H54 (cell line): ENCODE measurements around the gene FAM107B.
"Not testable (repeated sequence)": the region's sequence is repeated elsewhere in the genome, so short reads cannot be mapped to it uniquely, and the experiment has no call there.

Experiments
- DNase-seq: peaks from one replicate; pipeline ENCODE4 v3.0.0; 2011; ENCODE audit warnings: low spot score, mixed read lengths; ENCODE audit not compliant: insufficient read length
- FAIRE-seq: peaks from 3 replicates; lab custom pipeline; 2011; peaks lifted over from hg19 to GRCh38; lab: Jason Lieb, UNC
- POLR2A ChIP-seq: IDR thresholded peaks from 2 replicates; pipeline ENCODE4 v1.6.1; 2011; ENCODE audit warnings: low read depth, mild to moderate bottlenecking, low read length

The FAM107B gene

DNA sequence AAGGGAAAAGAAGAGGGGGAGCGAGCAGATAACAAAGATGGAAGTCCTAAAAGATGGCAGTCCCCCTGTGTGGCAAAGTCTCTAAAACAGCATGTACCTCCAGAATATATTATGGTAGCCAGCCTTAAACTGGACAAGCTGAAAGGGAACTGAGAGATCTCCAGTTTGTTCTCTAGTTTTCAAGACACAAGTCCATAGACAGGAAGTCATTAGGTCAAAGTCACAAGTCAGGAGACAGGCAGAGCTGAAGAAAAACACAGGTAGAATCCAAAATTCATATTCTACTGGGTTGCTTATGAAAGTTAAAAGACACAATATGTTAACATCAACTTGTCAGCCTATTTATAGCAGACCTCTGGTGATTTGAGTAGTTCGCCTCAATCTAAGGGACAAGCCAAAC is 38.7 kb downstream of the FAM107B start:
- no peak for DNase-seq
- FAIRE-seq: no peak
- no peak for TF ChIP-seq POLR2A

DNA sequence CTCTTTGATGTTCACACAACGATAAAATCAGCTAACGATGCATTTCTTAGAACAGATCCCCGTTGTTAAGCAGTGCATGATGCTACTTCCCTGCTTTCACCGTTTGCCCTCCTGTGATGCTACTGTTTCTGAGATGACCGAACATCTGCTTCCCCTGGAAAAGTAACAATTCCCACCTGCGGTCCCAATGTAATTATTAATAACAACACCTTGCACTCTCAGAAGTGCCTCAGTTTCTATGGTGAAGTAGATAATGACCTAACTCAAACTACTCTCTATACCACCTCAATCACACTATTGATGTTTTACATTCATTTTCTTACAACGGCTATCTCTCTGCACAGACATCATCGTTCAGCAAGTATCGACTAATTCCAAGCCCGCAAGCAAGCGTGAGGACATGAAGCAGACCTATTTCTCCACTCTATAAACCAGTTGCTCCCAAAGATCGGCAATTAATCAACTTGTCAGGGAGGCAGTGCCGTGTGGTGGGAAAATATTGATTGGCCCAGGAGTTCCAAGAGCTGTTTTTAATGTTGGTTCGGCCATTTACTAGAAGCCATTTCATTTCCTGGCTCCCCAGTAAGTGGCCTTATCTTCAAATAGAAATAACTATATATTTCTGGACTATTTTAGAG is 42.7 kb downstream of the FAM107B start:
- FAIRE-seq: no peak
- TF ChIP-seq POLR2A: no peak
- DNase-seq: no peak

DNA sequence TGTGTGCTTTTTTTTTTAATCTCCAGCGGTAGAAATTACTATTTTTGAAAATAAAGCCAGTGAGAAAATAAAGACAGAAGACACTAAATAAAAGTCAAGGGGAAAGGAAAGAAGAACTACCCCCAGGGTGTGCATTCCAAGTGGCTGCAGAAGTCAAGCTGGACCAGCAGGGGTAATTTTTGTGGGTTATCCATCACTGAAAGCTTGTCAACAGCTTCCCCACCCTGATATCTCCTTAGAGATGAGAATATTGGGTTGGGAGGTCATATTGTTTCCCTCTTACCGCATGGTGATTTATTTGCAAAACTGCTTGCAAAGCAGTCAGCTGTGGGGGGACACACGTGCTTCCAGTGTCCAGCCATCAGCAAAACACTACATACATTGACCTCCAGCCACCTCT is 46.4 kb downstream of the FAM107B start:
- FAIRE-seq (no peak), DNase-seq (no peak)
- TF ChIP-seq POLR2A: no peak

DNA sequence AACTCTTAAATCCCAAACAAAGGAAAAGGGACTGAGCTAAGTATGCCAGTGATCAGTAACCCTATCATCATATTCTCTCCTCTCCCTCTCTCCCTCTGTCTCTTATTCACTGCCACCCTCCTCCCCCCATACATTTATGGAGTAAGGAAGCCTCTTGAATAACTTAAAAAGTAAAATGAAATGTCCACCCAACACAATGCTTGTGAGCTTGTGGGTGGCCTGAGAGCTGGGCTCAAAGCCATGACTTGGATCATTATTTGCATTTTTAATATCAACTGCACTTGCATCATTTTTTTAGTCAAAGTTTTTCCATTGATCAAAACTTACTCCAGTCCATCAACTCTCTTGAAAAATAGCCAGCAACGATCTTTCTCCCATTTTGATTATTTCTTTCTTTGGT is 46.8 kb downstream of the FAM107B start:
- DNase-seq: no peak
- FAIRE-seq: no peak
- no peak for TF ChIP-seq POLR2A

DNA sequence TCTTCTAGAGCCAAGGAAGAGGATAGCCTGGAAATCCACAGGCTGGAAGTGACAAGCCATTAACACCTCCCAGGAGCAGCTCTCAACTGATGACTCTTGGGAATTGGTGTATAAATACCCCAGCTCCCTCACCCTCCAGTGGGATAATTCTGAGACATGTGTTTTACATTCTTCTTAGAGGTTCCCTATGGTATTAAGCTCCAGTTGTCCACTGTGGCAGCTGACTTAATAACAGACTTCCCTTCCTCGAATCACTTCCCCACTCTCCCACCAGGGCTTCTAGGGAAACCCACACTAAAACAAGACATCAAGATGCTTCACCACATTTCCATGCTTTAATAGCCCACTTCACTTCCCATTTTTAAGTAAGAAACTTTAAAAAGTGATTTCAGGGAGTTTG is 47.2 kb downstream of the FAM107B start:
- no peak for TF ChIP-seq POLR2A
- no peak for FAIRE-seq
- DNase-seq: no peak

DNA sequence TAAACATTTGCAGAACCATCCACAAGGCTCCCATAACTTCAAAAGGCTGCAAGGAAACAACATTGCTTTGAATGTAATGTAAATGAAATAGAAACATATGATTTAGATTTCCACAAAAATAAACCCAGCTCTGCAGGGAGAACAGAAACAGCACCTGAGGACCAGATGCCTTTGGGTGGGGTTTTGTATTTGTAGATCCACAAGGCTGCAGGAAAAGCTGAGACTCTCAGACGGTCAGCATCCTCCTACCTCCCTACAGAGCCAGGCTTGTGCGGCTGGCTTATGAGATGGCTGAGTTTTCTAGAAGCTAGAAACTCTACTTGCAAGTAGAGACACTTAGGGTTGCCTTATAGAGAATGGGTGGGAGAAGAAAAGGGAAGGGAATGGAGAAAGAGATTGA is 49.8 kb downstream of the FAM107B start:
- no peak for TF ChIP-seq POLR2A
- DNase-seq (no peak), FAIRE-seq (no peak)

DNA sequence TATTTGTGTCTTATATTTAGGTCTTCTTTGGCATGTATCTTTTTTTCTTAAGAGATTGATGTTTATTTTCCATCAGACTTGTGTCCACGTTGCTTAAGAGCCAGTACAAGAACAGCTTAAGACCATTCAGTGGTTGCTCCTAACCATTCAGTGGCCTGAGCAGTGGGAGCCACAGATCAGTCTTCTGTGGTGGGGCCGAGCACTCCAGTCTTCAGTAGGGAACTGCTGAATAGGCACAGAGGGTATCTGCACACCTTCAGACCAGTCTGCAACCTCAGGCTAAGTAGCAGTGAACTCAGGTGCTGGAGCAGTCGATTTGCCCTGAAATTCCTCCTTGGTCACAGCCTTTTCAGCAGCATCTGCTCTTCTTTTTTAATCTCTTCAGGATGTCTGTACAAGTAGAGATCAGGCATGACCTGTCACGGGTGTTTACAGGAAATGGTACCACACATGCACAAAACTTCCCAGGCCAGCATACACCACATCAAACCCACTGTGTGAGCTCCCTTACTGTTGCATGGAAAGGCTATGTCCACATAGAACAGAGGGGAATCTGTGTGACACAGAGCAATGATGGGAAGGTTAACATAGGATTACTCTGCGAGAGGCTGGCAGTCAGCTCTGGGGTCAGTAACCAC is 51.5 kb downstream of the FAM107B start:
- no peak for TF ChIP-seq POLR2A
- FAIRE-seq: no peak

DNA sequence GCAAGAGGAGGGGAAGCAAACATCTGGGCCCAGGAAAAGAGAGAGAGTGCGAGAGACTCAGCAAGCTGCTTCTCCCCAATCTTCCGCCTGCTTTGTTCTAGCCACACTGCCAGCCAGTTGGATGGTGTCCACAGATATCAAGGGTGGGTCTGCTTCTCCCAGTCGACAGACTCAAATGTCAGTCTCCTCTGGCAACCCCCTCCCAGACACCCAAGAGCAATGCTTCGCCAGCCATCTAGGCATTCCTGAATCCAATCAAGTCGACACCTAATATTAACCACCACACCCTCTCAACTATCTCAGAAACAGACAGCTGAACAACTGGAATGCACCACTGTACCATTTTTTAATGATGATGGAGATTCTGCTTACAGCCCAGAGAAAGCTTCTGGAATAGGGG is 57.1 kb downstream of the FAM107B start:
- TF ChIP-seq POLR2A: no peak
- DNase-seq (no peak), FAIRE-seq (no peak)

More for the DNA sequence above, 51.5 kb downstream of the FAM107B start:
- DNase-seq: no peak

DNA sequence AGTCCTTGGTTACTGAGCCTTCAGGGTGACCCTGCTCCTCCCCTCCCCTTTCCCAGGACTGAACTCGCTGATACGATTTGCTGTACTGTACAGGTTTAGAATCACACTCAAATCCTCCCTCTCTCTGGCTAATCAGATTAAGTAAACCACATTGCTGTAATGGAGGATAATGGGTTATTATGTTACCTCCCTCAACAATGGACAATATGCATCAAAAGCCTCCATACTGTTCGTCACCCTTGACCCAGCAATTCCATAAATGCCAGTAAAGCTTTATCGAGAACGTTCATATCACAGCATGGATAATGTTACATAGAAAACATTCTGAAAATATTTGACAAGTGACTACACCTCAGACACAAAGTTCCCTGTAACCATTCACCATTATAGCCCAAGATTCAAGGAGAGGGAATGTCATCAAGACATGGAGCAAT is 61.7 kb downstream of the FAM107B start:
- FAIRE-seq (no peak), DNase-seq (no peak)
- TF ChIP-seq POLR2A: no peak

DNA sequence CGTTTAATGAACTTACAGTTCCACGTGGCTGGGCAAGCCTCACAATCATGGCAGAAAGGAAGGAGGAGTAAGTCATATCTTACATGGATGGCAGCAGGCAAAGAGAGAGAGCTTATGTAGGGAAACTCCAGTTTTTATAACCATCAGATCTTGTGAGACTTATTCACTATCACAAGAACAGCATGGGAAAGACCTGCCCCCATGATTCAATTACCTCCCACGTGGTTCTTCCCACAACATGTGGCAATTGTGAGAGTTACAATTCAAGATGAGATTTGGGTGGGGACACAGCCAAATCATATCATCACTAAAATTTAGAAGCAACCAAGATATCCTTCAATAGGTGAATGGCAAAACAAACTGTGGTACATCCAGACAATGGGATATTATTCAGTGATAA is 65.4 kb downstream of the FAM107B start:
- DNase-seq, FAIRE-seq: not testable (repeated sequence)

DNA sequence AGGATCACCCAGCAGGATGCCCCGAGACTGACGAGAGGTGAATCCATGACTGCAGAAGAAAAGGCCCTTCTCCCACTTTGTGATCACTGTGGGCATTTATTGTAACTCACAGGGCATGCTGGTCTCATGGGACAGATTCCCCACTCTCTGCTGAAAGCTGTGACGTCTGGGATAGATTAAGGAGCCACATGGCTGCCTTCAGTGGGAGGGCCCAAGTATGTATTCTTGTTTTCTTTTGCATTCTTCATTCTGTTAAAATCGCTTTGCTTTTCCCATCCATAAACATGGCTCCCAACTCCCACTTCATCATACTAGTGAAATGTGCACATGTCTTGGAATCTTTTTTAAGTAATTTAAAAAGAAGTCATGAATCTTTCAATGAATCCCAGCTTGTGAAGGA is 67.2 kb downstream of the FAM107B start:
- no peak for TF ChIP-seq POLR2A
- FAIRE-seq (no peak), DNase-seq (no peak)

DNA sequence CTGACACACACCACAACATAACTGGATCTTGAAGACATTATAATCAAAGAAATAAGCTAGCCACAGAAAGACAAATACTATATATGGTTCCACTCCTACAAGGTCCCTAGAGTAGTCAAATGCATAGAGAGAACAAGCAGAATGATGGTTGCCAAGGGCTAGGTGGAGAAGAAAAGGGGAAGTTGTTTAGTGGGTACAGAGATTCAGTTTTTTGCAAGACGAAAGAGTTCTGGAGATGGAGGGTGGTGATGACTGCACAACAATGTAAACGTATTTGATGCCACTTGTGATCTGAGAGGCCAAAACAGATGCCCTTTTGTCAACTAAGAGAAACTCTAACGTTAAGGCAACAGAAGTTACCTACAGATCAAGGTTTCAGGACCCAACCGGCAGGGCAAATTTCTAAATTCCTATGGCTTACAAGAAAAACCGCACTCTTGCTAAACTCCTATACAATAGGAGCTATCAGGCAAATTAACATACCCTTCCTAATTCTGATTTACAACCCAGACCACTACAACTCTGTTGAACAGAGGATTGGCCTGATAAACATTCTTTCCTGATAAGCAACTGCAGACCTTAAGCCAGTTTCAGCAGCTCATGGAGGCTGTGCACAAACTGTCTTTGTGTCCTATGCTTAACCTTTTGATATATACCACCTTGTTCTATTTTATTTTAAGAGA is 69.0 kb downstream of the FAM107B start:
- no peak for TF ChIP-seq POLR2A
- DNase-seq: no peak
- no peak for FAIRE-seq

DNA sequence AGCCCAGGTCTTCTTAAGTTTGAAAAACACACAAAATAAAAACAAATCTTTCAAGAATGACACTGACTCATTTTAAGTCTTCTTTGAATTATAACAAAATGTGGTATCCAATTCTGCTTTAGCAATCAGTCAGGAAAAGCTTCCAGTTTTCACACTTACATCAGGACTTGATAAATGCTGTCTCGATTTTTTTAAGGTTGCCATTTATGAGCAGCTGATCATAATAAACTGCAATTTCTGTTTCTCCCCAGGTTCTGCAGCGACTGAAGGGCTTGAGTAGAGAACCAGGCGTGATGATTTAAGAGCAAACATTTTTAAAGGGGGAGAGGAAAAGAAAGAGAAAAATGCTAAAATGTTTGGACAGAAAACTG is 71.1 kb downstream of the FAM107B start:
- no peak for TF ChIP-seq POLR2A
- FAIRE-seq (no peak), DNase-seq (no peak)

DNA sequence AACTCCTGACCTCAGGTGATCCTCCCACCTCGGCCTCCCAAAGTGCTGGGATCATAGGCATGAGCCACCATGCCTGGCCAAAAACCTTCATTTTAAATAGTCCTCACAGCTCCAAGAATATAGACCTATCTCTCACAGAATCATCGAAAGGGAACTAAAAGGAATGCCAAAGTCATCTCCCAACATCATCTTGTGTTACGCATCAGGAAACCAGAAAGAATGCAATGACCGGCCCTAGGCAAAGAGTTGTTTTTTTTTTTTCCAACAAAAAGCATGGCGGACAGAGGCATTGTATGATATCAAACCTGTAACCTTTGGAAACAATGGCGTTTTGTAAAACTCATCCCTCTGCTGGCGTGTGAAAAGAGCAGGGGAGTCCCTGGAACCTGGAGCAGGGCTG is 73.2 kb downstream of the FAM107B start:
- no peak for TF ChIP-seq POLR2A
- no peak for FAIRE-seq
- DNase-seq: no peak

DNA sequence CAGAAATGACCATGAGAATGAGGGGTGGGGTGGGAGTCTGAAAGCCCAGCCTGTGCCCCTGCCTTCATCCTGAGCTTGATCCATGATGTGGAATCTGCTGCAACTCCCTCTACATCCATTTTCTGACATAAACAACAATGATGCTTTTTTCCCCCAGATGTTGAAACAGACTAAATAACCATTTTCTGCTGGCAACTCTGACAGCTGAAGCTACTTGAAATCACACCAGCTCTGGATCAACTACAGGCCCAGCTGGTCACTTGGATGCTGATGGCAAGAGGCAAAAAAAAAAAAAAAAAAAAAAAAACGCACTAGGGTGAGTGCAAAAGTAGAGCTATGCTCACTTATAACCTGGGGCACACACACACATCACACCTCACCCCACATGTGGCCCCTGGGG is 74.2 kb downstream of the FAM107B start:
- no peak for FAIRE-seq
- TF ChIP-seq POLR2A: no peak
- no peak for DNase-seq
